Choroid plexus epithelial cell (primary cell): ENCODE measurements around the gene TPO.

Experiments used
- DNase-seq: peaks from one replicate; pipeline ENCODE4 v3.0.0-alpha.2; 2010; ENCODE audit warnings: low read depth
- H3K4me3 ChIP-seq: 2 replicates; pipeline ENCODE4 v1.5.1; 2011; ENCODE audit warnings: low read depth, mild to moderate bottlenecking, control low read depth, low read length, moderate library complexity
- TF ChIP-seq, protein P1 (sequence below): conservative IDR thresholded peaks from 2 replicates; pipeline ENCODE4 v1.5.1; 2011; ENCODE audit warnings: low read depth, mild to moderate bottlenecking, control low read depth, inconsistent platforms, low read length, moderate library complexity

The TPO gene

GRCh38 chr2:1509271-1510065, 96.2 kb downstream of the TPO start:
- no peak for DNase-seq
- TF ChIP-seq, protein P1, sequence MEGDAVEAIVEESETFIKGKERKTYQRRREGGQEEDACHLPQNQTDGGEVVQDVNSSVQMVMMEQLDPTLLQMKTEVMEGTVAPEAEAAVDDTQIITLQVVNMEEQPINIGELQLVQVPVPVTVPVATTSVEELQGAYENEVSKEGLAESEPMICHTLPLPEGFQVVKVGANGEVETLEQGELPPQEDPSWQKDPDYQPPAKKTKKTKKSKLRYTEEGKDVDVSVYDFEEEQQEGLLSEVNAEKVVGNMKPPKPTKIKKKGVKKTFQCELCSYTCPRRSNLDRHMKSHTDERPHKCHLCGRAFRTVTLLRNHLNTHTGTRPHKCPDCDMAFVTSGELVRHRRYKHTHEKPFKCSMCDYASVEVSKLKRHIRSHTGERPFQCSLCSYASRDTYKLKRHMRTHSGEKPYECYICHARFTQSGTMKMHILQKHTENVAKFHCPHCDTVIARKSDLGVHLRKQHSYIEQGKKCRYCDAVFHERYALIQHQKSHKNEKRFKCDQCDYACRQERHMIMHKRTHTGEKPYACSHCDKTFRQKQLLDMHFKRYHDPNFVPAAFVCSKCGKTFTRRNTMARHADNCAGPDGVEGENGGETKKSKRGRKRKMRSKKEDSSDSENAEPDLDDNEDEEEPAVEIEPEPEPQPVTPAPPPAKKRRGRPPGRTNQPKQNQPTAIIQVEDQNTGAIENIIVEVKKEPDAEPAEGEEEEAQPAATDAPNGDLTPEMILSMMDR = no peak
- no peak overlapping the region for H3K4me3 ChIP-seq

DNA sequence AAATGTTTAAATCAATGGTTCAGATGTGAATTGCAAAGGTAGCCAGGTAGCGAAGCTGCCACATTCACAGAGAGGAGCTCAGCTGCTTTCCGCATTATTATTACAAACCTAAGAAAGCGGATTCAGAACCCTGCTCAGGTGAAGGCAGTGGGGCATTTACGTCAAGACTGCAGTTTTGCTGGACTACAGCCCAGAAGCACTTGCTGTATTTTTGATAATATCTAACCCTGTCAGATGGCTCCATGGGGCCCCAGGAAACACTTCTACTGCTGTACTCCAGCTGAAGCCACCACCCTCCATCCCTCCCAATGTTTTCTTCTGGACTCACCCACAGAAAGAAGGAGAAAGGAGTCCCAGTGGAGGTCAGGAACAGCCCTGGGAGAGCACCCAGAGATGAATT, 96.9 kb downstream of the TPO start:
- no peak for DNase-seq
- TF ChIP-seq, protein P1 = no peak
- H3K4me3 ChIP-seq = no peak overlapping the region

GRCh38 chr2:1511455-1511854, 98.2 kb downstream of the TPO start:
- TF ChIP-seq, protein P1 = no peak
- DNase-seq = no peak
- H3K4me3 ChIP-seq = no peak overlapping the region

- no peak for DNase-seq
- TF ChIP-seq, protein P1 = no peak
- no peak overlapping the region for H3K4me3 ChIP-seq
Measured at GRCh38 chr2:1512321-1513289, 99.3 kb downstream of the TPO start.

DNA sequence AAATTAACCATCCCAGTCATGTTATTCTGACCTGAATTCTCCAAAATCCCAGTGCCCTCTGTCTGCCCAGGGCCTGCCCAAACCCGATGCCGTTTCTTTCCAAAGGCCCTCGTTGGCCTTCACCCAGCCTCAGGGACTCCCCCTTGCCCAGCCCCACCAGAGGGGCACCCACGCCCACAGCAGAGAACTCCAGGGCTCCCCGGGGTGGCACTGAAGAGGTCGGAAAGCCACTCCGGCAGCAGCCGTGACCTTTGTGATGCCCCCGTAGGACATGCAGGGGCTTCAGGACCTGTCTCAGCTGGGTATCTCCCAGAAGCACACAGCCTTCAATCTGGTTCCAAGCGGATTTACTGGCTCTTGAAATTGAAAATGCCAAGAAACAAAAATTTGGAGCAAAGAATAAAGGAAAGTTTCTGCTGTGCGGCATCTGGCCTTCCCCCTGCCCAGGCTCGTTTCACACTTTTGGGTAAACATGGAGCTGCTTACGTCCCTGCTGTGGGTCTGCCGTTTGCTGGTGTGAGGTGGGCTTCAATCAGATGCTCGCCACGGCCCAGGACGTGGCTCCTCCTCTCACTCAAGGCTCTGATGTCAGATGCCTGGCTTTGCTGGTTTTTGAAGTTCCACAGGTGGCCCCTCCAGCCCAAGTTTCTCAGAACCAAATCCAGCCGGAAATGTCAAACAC, 101.3 kb downstream of the TPO start:
- no peak for DNase-seq
- H3K4me3 ChIP-seq = no peak overlapping the region
- TF ChIP-seq, protein P1 = no peak

GRCh38 chr2:1515073-1515430, 101.8 kb downstream of the TPO start:
- TF ChIP-seq, protein P1 = no peak
- H3K4me3 ChIP-seq = no peak overlapping the region
- no peak for DNase-seq
